T-helper 1 cell (primary cell): ENCODE measurements around the gene NTMT1.
"Not testable (repeated sequence)": the region's sequence is repeated elsewhere in the genome, so short reads cannot be mapped to it uniquely, and the experiment has no call there.

Experiments
- DNase-seq, 5 donors: peaks; one replicate each; pipeline ENCODE4 v3.0.0-alpha.2; 2012 to 2020
- total RNA-seq, 4 donors: gene quantifications; one replicate each; lab custom pipeline; 2026; lab: John Stamatoyannopoulos, UW

NTMT1 gene, protein sequence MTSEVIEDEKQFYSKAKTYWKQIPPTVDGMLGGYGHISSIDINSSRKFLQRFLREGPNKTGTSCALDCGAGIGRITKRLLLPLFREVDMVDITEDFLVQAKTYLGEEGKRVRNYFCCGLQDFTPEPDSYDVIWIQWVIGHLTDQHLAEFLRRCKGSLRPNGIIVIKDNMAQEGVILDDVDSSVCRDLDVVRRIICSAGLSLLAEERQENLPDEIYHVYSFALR
- 21.4 to 39.7 (median 30.4) reads per million in 4 donors for total RNA-seq

GRCh38 chr9:129626079-129626624 lies at the start of gene NTMT1:
Gene NTMT1, plus strand, starts transcription at chr9:129626163. Its CDS starts 6,541 bp downstream, at chr9:129632704.
- DNase-seq, result peak; percentile 77 to 90 (median 87)

GRCh38 chr9:129576546-129577543 lies 49.1 kb upstream of the NTMT1 start:
- DNase-seq, result no peak

- no peak for DNase-seq
Observed at GRCh38 chr9:129579294-129579693, 46.7 kb upstream of the NTMT1 start.

DNA sequence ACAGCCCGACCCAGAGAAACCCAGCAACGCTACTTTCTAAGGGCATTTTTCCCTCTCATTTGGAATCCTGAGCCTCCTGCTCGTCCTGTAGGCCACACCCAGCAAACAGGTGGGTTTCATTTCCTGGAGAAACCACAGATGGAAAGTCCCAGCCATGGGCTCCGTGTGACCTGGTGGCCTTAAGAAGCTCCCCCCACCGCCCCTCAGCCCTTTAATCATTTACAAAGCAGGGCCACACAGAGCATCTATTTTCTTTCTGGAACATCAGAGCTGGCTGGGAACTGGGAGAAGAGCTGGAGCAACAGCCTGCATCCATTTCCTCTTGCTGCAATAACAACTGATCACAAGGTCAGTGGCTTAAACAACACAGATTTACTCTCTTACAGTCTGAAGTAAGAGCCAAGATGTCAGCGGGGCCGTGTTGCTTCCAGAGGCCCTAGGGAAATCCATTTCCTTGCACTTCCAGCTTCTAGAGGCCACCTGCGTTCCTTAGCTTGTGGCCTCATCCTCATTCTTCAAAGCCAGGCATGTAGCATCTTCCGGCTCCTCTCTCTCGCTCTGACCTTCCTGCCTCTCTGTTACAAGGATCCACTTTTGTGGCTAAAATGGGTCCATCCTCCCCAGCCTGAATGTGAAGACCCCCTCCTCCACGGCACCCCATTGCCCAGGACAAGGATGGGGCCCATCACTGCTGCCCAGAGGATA lies 45.6 kb upstream of the NTMT1 start:
- peak in 1 of 5 donors; percentile 66 for DNase-seq

DNA sequence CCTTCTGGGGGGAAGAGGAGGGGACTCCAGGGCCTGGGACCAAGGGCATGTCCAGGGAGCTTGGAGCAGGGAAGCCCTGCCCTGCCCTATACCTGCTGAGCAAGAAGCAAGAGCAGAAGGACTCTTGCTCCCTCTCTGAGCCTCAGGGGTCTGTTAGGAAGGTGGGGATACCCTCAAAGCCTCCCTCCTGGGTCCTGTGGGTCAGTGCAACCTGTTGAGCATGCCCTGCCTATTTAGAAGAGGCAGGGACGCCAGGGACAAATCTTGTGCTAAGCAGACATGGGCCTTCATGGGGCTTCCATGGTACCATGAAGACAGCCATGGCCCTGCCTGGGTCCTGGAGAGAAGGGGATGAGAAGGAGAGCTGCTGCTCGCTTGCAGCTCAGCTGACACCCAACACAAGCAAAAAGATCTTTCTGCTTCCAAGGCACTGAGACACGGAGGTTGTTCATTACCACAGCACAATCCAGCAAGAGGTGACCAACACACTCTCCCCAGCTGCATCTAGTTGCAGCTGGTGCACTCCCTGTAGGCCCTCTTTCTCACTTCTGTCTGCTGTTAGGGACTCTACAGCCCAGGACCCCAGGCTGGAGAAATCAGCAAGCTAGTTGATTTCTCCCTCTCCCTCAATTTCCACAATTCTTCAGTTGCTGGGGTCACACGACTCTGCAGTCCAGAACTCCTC lies 44.3 kb upstream of the NTMT1 start:
- DNase-seq, result no peak

DNA sequence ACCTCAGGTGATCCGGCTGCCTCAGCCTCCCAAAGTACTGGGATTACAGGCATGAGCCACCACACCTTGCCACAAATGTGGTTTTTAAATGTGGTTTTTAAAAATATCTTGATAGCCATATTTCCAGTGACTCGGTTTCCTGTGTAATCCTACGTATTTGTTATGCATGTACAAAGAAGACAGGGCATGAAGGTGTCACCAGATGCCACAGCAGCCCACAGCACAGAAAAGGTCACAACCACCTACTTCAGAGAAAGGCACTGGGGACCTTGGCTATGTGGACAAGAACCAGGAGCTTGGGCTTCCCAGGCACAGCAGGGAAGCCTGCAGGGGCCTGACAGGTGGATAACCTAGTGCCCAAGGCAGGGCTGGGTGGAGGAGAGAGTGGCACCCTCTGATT lies 43.1 kb upstream of the NTMT1 start:
- DNase-seq, result peak in 1 of 5 donors; percentile 43

DNA sequence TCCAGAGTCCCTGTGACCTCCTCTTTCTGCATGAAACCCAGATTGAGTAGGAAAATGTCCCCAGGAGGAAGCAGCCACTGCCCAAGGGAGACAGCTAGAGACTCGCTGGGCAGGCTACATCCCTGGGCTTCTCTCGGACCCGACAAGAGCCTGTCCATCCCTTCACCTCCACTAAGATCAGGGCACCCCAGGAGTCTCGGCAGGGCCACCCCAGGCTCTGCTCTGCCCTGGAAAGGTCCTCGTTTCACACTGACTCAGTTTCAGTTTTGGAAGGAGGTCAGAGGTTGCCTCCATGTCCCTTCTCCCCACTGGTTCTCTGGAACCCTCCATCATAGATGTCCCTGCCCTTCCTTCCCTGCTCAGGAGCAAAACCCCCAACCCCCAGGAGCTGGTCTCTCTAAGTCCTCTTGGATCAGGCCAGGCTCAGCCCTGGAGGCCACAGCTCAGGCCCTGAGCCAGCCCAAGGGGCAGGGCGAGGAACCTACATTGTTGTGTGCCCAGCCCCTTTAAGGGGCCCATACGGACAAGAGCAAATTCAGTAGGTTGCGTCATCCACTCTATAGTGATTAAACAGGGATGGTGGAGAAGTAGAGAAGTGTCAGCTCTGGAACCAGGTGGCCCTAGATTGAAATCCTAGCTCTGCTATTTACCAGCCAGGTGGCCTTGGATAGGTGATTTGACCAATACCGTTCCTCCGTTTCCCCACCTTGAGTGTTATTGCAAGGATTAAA lies 42.5 kb upstream of the NTMT1 start:
- no peak for DNase-seq

DNA sequence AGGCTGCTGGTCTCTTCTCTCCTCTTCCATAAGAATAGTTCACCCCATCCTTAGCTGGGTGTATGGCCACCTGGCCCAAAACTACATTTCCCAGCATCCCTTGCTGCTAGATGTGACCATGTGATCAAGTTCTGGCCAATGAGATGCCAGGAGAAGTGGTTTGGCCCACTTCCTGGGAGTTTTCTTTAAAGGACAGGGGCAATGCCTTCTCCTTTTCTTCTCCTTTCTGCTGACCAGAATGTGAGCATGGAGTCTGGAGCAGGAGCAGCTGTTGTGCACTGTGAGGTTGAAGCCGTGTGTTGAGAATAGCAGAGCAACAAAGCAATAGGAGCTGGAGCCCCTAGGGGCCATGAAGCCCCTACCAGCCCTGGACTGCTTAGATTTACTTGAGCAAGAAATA lies 41.8 kb upstream of the NTMT1 start:
- DNase-seq, result peak in 4 of 5 donors; percentile 34 to 79 (median 48)

GRCh38 chr9:129585352-129585751 lies 40.6 kb upstream of the NTMT1 start:
- no peak for DNase-seq

DNA sequence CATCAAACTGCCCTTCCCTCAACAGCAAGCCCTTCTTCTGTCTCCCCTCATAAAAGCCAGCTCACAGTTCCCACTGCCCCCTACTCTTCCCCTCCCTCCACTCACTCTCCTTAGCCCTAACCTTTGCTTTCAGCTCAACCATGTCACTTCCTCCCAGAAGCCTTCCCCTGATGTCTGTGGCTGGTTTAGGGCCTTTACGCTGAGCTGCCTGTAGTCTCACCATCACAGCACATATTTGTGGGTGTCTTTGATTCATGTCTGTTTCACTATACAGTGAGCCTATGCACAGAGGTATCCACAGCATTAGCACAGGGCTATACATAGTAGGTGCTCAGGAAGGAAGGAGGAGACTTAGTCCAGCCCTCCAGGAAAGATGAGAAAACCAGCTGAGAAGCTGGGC lies 39.7 kb upstream of the NTMT1 start:
- DNase-seq, result no peak

GRCh38 chr9:129586685-129587084 lies 39.3 kb upstream of the NTMT1 start:
- DNase-seq, result no peak

DNA sequence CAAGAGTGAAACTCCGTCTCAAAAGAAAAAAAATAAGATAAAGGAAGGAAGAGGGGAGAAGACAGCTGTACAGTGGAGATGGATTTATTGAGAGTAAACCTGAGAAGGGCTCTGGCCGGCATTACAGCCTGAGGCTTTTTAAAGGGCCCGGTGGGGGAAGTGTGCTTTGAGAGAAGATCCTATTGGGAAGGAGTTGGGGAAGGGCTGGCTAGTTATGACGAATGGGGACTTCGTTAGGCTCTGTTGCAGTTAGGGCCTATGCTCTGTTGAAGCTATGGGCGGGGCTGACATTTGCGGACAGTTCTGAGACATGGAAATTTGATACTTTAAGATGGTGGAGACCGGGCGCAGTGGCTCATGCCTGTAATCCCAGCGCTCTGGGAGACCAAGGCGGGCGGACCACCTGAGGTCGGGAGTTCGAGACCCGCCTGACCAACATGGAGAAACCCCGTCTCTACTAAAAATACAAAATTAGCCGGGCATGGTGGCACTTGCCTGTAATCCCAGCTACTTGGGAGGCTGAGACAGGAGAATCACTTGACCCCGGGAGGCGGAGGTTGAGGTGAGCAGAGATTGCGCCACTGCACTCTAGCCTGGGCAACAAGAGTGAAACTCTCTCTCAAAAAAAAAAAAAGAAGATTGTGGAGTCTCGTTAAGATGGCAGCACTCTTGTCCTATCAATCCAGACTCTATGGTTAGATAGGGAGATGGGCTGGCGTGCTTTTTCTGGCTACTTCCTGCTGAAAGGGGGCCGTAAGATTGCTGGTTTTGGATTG lies 38.3 kb upstream of the NTMT1 start:
- no peak for DNase-seq

- no peak for DNase-seq
Observed at GRCh38 chr9:129590466-129590865, 35.5 kb upstream of the NTMT1 start.

- DNase-seq, result no peak
Observed at GRCh38 chr9:129591916-129592315, 34.0 kb upstream of the NTMT1 start.

DNA sequence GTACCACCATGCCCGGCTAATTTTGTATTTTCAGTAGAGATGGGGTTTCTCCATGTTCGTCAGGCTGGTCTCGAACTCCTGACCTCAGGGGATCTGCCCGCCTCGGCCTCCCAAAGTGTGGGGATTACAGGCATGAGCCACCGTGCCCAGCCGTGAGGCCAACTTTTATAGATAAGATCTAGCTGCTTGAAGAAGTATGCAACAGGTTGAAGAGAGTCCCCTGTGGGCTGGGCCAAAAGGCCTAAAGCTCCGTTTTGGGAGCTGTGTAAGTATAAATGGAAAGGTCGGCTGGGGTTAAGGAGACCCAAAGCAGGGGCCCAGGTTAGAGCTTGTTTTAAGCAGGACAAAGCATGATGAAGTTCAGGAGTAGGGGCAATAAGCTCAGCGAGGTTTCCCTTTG lies 33.2 kb upstream of the NTMT1 start:
- not testable (repeated sequence) for DNase-seq

DNA sequence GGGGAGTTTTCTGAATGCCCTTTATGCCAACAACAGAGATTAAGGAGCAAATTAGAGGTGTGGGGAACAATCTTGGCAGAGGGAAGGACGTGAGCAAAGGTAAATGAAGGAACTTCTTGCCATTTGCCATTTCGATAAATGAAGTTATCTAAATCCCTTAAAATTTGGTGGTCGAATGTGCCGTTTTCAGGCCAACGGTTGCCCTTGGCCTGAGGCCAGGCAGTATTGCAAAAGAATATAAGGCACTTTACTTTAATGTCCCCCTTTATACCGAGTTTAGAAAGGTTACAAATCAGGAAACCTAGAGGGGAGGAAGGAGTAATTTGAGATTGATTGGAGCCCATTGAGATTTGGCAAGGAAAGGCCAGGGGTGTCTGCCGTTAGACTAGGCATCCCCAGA lies 31.3 kb upstream of the NTMT1 start:
- DNase-seq, result no peak

GRCh38 chr9:129595311-129595741 lies 30.6 kb upstream of the NTMT1 start:
- no peak for DNase-seq

DNA sequence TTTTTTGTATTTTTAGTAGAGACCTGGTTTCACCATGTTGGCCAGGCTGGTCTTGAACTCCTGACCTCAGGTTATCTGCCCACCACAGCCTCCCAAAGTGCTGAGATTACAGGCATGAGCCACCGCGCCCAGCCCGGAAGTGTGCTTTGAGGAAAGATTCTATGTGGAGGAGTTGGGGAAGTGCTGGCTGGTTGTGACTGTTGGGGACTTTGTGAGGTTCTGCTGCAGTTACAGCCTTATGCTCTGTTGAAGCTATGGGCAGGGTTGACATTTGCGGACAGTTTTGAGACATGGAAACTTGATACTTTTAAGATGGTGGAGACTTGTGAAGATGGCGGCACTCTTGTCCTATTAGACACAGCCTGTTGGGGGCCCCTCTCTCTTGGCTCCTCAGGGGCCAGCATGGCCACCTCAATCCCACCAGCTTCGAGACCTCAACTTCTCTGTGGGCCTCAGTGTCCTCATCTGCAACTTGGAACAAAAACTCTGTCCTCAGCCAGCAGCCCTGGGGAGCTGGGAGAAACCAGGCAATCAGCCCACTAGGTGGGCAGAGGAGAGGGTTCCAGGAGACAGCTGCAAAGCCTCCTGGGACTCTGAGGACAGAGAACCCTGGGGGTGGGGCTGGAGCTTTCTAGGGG lies 29.9 kb upstream of the NTMT1 start:
- no peak for DNase-seq

DNA sequence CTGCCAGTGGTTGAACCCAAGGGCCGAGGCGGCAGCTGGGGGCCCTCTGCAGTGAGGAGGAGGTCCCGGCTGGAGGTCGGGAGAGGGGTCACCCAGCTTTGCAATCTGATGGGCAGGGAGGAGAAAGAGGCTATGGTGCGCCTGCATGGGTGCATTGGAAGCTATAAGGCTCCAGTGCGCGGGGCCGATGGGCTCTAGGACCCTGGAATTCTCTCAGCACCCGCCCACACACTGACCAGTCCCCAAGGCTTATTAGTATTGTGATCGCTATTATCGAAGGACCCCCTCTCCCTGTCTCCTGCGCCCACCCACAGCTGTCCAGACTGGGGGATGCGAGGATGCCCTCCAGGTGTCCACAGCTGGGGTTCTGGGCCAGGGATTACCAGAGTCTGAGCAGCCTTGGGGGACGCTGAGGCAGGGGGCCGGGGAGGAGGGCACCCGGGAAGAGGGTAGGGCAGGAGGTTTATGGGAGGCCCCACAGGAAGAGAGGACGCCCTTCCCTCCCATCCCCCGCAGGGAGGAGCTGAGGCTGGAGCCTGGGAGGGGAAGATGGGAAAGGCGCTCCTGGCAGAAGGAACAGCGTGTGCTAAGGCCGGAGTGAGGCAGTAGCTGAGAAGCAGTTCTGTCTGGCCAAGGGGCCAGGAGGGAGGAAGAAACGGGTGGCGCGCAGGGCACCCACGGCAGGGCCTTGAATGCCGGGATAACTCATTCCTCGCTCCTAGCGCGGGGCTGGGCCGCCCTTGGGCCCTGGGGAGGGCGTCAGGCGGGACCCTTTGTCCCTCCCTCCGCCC lies 29.2 kb upstream of the NTMT1 start:
- no peak for DNase-seq
